GM18517 (cell line): ENCODE data around the gene TBC1D8.

ENCODE experiments used
- ATAC-seq: cut with Tn5 transposase; IDR thresholded peaks from one replicate; pipeline ENCODE4 v1.9.1; 2021; ENCODE audit warnings: mild to moderate bottlenecking, moderate library complexity; ENCODE audit not compliant: unreplicated experiment

Gene TBC1D8

DNA sequence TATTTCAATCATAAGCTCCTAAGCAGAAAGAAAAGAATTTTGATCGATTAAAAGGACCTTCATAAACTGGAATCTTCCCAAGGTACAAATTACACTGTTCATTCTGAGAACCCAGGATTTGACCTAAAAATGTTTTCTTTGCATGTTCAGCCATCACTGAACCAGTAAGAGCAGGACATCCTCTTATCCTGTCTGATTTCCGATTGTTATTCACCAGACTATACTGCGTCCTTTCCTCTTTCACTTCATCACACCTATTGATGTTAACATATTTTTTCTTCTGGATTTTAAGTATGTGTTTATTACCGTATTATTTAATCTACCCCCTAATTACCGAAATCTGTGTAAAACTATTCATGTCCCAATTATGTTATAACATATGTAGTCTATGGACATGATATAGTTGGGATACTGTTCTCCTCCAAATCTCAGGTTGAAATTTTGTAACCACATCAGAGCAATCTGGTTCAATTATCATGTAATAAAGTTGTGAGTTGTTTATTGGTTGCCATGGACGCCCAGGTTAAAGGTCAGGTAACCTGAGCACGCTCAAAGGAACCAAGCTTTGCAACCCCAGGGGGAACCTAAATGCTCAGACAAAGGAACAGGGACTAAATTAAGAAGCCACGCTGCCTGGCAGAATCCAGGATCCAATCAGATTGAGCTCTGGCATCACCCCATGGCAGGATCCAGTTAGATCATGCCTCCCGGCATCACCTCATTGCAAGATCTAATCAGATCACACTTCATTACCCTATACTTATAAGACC, 11.6 kb upstream of the TBC1D8 start:
- no peak for ATAC-seq

DNA sequence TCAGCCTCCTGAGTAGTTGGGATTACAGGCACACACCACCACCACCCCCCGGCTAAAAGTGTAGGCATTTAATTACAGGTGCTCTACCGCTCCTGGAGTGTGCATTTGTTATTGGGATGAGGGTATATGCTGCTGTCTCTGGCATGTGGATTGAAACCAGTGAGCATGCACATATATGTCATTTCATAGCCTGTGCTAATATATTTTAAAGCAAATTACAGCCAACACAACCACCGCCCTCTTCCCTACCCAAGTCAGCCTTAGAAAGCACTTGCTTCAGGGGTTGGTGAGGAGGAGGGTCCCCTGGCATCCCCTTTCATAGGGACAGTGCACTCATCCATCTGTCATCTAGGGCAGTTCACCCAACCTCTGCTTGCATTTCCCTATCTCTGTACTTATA, 10.5 kb upstream of the TBC1D8 start:
- ATAC-seq = no peak

DNA sequence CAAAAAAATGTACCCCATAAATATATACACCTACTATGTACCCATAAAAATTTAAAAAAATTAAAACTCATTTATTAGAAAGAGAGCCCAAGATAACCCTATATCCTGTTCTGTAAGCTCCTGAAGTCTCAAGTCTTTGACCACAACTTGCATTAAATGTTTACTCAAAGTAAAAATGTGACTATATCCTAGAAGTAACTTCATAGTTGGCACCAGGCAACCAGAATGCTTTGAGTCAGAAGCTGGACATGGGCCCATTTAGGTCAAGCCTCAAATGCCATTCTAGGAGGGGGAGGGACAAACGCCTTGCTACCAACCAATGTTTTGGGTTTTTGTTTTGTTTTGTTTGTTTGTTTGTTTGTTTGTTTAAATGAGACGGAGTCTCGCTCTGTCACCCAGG, 9.3 kb upstream of the TBC1D8 start:
- ATAC-seq = no peak

DNA sequence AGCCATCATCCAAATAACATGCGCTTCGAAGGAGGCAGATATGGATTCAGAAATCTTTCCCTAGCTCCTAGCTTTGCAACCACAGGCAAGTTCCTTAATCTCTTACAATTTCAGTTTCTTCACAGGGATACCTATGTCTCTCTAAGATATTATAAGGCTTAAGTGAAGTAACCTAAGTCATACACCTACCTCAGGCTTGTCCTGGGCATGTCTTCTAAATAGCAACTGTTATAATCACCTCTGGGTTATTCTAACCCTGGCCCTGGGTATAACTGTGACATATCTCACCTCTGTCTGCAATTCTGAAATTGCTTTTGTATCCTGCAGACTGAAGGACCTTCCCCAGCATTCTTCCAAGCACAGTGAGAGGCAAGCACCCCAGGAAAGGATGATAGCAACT, 8.3 kb upstream of the TBC1D8 start:
- ATAC-seq = no peak

DNA sequence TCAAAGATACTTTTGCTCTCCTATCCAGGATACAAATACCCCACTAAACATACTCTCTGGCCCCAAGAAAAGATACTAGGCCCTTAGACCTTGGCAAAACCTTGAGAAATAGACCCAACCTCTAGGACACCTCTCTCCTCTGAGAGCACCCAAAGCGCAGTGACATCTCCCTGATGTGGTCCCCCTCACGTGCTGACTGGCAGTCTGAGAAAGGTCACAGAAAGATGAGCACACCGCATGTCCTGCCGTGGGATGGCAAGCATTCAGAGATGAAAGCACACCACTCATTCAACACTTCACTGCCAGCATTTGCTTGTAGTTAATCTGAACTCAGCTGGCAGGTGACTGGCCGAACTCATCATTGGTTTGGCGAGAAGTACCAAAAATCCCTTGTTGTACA, 6.1 kb upstream of the TBC1D8 start:
- ATAC-seq = no peak

DNA sequence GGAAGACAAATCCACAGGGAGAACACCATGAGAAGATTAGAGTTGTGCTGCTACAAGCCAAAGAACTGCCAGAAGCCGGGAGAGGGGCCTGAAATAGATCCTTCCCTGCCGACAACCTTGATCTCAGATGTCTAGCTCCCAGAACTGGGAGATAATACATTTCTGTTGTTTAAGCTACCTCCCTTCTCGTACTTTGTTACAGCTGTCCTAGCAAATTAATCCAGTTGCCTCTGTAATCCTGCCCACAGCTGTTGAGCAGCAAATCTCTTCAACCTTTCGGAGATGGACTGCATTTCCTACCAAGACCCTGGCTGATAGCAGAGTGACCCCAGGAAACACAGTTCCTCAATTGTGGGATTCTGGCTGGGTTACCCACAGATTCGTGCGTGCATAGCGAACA, 2.6 kb upstream of the TBC1D8 start:
- no peak for ATAC-seq

DNA sequence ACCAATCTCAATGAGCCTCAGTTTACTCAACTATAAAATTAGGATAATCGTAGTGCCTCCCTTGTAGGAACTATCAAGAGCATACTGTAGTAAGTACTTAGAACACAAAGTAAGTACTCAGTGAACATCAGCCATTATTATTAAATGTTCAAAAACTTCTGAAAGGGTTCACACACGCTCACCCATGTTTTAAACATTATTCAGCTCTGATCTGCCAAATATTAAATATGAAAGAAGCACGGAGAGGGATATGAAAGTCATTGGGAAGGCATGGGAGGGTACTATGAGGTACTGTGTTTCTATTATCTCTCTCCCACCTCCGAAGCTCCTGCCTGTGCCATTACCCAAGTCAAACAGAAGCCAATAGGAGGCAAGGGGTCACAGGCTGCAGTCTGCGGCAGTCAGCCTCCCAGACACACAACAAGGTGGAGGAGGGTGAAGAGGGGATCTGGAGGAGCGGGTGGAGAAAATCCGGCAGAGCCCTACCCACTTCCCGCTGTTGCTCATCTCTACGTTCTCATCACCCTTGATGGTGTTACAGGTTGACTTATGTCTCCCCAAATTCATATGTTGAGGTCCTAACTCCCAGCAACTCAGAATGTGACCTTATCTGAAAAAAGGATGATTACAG, 2.0 kb upstream of the TBC1D8 start:
- ATAC-seq = no peak

DNA sequence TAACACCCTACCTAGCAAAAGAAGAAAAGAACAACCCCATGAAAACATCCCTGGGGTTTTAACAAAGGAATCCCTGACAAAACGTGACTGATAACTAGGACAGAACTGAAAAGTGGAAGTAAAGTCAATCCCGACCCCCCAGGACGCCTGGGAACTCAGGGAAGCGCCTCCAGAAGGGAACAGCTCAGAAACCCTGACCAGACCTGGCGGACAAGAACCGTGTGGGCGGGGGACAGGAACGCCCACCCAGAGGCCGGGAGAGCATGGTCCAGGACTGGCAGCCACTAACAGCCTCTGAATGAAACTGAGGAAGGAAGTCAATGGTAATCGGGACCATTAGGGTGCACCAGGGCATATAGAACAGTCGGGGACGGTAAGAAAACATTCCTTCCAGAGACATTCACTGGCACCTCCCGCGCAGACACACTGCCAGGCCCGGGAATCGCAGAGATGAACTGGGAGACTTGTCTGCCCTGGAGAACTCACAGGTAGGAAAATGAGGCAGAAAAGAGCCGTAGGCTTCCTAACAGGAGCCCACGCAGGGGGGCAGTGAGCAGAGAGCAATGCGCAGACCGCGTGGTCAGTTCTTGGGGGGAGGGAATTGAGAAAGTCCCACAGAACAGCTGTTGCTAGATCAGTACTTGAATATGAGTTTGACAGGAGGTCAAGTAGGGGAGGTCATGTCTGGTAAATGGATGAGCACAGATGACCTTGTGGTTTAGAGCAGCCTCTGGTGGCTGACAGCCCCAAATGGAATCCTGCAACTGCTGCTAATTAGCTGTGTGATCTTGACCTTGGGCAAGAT, 1.3 kb upstream of the TBC1D8 start:
- ATAC-seq = peak; percentile 90

DNA sequence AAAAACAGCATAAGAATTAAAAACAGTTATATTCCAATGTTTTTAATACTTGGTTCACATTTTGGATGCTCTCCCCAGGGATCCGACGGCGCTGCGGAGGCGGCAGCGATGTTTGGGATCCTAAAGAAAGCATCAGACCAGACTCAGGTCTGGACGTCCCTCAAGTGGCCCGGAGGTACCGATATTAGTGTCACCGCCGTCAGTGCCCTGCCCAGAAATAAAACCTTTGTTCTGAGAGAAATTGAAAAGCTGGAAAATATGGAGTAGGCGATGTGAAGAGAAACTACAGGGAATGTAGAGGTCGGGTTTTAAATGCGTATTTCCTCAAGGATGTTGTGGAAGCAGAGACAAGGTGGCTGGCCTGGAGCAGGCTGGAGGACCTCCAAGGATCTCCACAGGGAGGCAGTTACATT, 683 bp upstream of the TBC1D8 start:
- no peak for ATAC-seq

DNA sequence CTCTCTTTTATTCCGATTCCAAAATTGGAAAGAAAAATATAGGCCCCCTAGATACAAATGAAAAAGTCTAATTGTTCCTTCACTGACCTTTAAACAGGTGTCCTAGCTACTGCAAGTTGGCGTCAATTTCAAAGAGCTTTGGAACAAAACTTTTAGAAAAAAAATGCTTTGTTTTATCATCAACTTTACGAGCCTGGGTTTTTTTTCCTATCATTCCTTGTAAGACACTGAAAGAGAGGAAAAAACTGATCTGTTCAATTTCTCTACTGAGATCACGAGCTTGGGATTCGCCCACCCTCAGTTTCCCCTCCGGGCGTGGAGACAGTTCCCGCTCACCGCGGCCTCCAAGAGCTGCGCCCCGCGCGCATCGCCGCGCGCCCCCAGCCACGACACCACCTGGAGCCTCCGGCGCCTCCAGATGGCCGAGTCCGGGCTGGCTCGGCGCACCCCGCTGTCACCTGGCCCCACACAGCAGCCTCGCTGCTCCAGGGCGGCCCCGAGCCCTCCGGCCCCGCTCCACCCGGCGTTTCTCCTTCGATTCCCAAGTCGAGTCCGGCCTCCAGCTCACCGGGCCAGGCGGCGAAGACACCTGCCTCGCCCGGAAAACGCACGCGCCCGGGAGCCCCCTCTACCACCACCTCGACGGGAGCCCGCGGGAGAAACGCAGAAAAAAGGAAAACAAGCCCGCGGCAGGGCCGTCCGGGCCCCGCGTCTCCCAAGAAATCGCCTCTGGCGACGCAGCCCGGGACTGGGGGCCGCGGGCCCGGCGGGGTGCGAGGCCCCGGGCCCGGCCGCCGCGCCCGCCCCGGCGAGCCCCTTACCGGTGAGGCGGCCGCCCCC, 656 bp downstream of the TBC1D8 start:
- ATAC-seq = no peak

DNA sequence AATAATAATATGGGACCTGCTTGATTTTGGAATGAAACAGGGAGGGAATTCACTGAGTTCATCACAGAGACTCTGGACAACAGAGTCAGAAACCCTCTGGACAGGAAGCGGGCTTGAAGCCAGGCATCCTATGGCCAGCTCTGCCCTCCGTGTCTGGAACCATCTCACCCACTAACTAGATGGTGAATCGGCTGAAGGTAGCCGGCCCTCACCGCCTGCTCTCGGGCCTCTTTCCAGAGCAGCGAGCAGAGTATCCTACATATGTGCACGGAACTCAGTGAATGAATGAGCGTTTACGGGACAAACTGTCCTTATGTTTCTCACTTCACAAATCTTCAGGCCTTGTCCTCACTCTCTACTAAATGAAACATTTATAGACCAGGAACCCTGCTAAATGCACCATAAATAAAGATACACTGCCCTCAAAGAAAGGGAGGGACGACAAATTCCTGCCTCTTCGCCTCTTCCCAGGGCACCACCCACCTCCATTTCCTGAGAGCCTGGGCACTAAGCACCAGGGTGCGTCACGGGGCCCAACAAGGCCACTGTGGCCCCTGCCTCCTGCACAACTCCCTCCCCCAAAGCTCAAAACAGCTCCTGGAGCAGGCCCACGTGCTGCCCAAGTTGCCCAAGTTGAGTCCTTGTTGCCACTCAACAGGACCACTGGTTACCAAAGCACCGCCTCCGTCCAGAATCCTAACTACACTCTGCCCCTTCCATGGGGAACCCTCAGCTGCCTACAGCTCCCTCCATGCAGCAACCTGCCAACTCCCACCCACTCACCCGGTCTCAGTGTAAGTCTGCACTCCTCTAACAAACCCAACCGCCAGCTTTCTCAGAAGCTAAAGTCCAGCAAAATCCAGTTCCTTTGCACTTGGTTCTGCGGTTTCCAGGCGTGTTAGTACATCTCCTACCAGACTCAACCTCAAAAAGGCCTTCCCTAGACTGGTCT, 1.7 kb downstream of the TBC1D8 start:
- no peak for ATAC-seq

DNA sequence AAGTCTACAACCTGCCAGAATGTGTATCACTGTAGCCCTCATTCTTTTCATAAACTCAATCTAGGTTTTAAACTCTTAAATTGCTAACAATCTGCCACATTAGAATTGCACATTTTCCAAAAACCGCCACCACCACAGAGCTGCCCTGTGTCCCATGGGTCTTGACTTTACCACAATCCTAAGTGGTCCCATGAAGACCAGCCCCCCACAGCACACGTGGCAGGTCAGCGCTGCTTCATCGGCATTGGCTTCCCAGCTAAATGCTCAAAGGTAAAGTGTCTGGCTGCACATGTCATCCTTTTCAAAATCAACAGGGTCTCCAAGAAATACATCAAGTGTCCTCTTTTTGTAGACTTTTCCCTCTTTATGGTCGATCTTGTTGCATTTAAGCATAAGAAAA, 2.4 kb downstream of the TBC1D8 start:
- ATAC-seq = no peak

DNA sequence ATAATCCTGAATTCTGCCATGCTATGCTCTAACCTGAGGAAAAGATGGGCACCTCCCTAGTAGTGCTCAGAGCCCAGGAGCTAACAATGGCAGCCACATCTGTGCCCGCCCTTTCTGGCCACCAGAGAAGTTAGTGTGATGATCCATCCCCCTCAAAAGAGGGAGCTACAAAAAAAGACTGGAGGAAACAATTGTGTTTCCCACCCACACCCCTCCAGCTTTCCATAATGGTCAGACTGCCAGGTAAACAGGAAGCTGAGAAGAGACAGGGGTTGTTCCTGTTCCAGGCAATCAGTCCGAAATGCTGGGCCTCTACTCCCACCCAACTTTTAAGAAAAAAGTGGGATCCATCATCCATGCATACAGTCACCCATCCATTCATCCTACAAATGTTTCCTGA, 3.2 kb downstream of the TBC1D8 start:
- ATAC-seq = no peak

DNA sequence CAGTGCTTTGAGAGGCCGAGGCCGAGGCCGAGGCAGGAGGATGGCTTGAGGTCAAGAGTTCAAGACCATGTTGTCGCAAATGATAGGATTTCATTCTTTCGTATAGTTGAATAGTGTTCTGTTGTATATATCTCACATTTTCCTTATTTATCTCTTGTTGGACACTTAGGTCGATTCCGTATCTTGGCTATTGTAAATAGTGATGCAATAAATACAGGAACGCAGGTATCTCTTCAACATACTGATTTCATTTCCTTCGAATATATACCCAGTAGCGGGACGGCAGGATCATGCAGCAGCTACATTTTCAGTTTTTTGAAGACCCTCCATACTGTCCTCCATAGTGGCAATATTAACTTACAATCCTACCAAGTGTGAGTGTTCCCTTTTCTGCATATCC, 4.1 kb downstream of the TBC1D8 start:
- no peak for ATAC-seq

DNA sequence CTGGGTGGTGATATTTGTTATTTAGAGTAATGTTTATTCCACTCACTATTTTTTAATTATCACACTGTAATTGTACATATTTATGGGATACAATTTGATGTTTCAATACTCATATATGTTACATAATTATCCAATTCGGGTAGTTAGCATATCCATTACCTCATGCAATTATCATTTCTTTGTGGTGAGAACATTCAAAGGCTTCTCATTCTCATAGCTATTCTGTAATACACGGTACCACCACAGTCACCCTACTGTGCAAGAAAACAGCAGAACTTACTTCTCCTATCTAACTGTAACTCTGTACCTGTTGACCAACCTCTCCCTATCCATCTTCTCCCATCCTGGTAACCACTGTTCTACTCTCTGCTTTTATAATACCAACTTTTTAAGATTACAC, 4.6 kb downstream of the TBC1D8 start:
- ATAC-seq = no peak

DNA sequence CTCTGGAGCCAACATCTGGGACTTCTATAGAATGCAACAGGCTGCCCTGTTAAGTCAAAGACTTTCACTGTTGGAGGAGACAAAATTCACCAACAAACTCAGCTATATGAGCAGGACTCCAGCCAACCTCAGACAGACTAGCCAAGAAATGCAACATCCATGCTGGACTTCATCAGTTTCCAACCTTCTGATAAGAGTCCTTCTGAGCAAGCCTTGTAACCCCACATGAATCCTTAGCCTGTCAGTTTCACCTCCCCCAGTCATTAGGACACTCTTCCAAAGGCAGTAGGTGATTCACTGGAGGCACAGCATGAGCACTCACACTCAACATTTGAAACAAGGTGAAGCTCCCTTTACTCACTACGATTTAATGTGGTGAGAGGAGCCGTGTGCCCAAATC, 5.8 kb downstream of the TBC1D8 start:
- ATAC-seq = no peak

DNA sequence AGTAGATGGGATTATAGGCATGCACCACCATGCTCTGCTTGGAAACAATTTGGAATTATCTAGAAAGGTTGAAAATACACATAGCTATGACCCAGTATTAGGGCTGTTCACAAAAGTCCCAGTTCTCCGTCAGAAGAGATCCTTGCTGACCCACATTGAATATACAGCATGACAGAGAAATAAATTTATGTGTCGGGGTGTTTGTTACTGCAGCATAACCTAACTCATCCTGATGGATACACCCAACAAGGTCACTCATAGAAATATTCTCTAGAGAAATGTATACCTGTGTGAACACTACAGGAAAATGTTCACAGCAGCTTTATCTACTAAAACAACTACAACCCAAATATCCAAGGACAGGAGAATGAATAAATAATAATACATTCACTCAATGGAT, 9.0 kb downstream of the TBC1D8 start:
- no peak for ATAC-seq

DNA sequence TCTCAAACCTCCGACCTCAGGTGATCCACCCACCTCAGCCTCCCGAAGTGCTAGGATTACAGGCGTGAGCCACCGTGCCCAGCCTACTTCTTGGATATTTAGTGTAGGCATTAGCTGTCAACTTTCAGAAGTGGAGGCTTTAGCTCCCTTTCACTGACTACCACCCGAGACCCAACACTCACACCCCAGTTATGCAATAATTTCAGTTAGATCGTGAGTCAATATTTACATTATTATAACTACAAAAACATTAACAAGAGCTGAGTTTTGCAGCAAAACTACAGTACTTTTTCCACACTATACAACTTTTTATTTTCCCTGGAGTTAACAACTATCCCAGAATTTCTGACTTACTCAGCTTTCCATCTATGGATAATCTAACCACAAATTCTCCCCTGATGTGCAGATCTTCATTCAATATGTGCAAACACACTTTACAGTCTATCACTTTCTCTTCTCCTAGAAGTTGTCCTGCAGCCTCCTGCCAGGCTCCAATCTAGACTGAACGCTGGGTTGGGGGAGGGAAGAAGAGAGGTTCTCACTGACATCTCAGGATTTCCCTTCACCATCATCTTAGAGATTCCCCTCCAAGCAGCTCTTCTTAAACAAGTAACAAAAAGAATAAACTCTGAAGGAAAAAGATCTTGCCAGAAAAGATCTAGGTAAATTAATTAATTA, 10.1 kb downstream of the TBC1D8 start:
- ATAC-seq = no peak

DNA sequence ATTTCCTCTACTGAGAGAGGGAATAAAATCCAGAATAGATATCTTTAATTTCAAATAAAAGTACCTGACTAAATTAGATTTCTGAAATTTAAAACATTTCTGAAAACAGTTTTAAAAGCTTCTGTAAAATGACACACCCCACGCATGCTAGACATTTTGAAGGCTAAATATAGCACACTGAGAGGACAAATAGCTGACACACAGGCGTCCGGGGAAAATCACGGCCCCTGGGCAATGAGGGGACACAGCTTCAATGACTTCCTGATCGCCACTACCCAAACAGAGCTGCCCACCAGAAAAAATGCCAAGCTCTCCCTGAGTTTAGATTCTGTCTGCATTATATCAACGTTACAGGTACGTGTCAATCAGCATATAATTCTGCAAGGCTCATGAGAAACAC, 10.9 kb downstream of the TBC1D8 start:
- no peak for ATAC-seq
